Measurements from ENCODE around the gene KRT76. TPM values are rescaled to one million over a fixed set of nuclear protein-coding genes. Genes with fewer than 3 reads are reported as not detected.

Gene KRT76
- total RNA-seq, 1 donor from 2014 or later: not detected

DNA sequence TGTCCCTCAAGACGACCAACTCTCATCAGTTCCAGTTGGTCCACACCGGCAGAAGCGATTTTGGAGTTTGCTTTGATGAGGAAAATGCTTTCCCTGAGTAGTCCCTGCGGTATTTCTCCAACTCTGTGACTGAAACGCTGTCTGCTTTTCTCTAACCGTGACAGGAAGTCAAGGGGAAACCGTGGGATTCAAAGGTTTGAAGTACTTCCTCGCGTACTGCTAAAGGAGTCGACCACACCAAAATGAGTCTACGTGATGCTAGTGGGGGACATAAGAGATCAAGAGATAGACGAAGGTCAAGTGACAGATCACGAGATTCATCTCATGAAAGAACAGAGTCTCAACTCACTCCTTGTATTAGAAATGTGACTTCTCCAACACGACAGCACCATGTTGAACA, 28.6 kb downstream of the KRT76 start:
- ATAC-seq (ENCODE audit: poor library complexity) (no peak), DNase-seq (no peak)
- intact Hi-C loops (cut with DNase I): no loop called here

DNA sequence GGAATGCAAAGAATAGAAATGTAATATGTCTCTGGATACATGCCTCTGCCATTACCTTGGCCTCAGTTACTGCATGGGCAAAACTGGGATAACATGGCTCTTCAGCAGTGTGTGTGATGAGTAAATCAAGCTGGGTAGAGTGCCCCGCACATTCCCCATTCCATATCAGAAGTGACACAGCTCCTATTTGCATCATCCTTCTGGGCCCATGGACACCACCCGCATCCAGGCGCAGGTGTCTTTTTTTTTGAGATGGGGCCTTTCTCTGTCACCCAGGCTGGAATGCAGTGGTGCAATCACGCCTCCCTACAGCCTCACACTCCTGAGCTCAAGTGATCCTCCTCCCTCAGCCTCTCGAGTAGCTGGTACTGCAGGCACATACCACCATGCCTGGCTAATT, 31.6 kb downstream of the KRT76 start:
- ATAC-seq (ENCODE audit: poor library complexity): no peak
- intact Hi-C loops (cut with DNase I): no loop called here
- no peak for DNase-seq

- no peak for DNase-seq
- ATAC-seq (ENCODE audit: poor library complexity): no peak
Measured at GRCh38 chr12:52744493-52745156, 32.5 kb downstream of the KRT76 start.

GRCh38 chr12:52742822-52743457, 34.2 kb downstream of the KRT76 start:
- DNase-seq: no peak
- intact Hi-C loops (cut with DNase I): no loop called here
- ATAC-seq (ENCODE audit: poor library complexity): no peak

More at GRCh38 chr12:52744493-52745156, 32.5 kb downstream of the KRT76 start:
- intact Hi-C loops (cut with DNase I): no loop called here

GRCh38 chr12:52742196-52742580, 35.0 kb downstream of the KRT76 start:
- no peak for DNase-seq
- intact Hi-C loops (cut with DNase I): no loop called here
- ATAC-seq (ENCODE audit: poor library complexity): no peak

DNA sequence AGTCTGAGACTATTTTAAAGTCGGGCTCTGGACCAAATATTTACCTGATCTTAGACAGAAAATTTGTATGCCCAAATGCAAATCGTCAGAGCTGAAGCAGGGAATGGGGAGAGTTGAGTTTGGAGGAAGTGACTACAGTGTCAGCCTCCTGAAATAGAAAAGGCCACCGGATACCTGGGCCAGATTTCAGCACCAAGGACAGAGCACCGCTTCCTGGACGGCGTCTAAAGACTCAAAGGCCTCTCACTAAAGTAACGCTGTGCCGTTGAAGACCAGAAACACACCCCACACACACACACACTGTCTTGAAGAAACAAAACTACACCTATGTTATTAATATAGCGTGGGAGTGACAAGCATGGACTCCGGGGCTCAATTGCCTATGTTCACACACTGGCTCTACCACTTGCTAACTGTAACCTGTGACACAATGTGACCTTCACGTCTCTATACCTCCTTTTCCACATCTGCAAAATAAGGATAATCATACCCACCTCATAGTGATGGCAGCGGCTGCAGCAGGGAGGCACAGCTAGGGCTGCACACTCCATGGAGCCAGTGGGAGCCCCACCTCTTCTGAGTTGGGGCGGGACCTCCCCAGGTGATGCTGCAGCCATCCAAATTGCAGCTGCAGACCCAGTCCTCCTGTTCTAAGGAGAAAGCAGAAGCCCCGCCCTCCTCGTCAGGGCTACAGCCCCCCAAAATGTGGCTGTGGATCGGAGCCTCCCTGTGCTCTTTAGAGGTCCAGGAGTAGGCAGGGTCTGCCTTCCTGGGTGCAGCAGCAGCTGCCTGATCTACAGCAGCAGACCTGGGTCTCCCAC, 35.6 kb downstream of the KRT76 start:
- ATAC-seq (ENCODE audit: poor library complexity): peak; percentile 70
- intact Hi-C loops (cut with DNase I): no loop called here
- peak; percentile 54 for DNase-seq

GRCh38 chr12:52740584-52740983, 36.6 kb downstream of the KRT76 start:
- intact Hi-C loops (cut with DNase I): no loop called here

DNA sequence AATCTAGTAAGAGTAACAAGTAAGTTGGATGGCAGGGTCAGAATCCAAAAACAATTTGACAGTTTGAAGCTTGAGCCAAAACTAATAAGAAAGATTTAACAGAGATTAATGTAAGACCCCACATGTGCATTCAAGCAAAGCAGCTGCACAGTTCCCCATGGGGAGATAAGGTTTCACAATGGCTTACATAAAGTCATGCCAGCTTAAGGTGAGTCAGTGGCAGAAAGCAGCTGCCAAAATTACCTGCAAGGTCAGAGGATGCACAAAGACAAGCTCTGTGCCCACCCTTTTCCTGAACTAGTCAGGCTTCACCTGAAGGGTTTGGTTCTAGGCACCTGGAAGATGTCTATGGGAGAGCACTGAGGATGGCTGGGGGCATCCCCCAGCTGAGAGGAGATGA, 37.2 kb downstream of the KRT76 start:
- DNase-seq: no peak
- intact Hi-C loops (cut with DNase I): no loop called here
- ATAC-seq (ENCODE audit: poor library complexity): no peak

More at GRCh38 chr12:52740584-52740983, 36.6 kb downstream of the KRT76 start:
- no peak for DNase-seq
- no peak for ATAC-seq (ENCODE audit: poor library complexity)

DNA sequence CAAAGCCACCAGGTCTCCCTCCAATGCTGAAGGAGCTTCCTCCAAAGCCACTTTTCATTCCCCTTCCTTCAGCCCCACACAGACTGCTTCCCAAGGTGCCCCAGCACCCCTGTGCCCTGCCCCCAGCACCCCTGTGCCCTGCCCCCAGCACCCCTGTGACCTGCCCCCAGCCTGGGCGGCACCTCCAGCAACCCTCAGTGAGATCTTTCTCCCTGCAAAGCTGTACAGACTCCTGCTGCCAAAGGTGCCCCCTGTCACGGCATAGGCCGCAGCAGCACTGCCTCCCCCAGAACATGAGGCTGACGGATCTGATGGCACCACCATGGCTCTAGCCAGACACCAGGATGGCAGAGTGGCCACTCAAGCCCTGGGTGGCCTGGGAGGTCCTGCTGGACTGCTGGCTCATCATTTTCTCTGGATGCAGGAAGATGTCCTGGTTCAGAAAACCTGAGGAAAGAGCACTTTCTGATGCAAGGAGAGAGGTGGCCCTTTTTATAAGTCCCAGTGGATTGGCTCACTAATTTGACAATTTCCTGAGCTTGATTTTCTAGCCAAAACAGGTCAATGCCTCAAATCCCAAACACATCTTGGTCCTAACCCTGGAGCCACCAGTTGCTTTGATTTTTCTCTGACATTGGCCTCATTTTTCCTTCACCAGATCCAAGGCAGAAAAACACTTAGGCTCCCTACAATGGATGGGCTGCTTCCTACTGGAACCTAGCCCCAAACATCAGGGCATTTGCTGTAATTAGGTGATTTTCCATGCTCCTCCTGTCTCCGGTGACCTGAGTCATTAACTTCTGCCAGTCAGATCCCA, 41.1 kb downstream of the KRT76 start:
- no peak for ATAC-seq (ENCODE audit: poor library complexity)
- intact Hi-C loops (cut with DNase I): no loop called here
- DNase-seq: no peak

DNA sequence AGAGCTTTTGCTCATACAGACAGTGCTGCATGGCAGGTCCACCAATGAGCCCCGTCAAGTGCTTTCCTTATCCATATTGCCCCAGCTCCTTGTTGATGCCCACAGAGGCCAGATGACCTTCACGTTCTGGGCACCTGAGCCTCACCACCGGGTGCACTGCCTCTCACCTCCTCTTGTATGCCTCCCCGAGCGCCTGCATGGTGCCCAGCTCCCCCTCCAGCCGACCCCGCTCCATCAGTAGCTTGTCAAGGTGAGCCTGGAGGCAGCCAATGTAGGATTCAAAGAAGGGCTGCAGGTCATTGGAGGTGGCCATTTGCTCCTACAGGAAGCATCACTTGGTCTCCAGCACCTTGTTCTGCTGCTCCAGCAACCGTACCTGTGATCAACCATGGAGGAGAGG, 42.0 kb downstream of the KRT76 start:
- ATAC-seq (ENCODE audit: poor library complexity) (no peak), DNase-seq (no peak)
- intact Hi-C loops (cut with DNase I): no loop called here

GRCh38 chr12:52730793-52731192, 46.4 kb downstream of the KRT76 start:
- intact Hi-C loops (cut with DNase I): no loop called here
- ATAC-seq (ENCODE audit: poor library complexity) (no peak), DNase-seq (no peak)

DNA sequence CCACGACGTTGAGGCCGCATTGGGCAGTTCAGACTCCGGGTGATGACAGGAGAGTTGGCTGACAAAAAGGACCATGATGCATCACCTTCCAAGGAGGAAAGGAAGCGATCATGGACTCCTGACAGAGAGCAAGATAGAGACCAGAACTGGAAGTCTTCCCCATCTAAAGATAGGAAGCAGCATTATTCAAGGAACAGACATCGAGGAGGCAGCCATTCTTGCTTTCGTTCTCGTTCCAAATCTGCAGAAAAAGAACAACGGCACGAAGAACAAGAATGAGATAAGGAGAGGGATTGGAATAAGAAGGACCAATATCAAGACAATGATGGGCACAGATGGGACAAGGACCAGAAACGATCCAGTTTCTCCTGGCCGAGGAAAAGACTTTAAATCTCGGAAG, 46.8 kb downstream of the KRT76 start:
- DNase-seq: no peak
- intact Hi-C loops (cut with DNase I): no loop called here
- ATAC-seq (ENCODE audit: poor library complexity): no peak

DNA sequence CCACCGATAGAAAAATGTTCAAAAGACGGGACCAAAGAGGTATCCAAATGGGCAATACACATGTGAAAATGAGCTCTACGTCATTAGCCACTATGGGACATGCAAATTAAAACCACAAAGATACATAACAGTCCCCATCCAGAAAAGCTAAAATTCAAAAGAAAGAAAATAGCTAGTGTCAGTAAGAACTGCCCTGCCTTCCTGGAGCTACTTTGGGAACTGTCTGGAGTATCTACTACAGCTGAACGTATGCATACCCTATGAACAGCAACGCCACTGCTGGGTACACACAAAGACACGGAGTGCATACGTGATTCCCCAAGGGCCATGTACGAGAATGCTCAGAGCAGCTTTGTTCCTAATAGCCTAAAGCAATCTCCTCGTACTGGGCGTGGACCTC, 48.0 kb downstream of the KRT76 start:
- no peak for ATAC-seq (ENCODE audit: poor library complexity)
- intact Hi-C loops (cut with DNase I): no loop called here
- no peak for DNase-seq

GRCh38 chr12:52728374-52728773, 48.8 kb downstream of the KRT76 start:
- ATAC-seq (ENCODE audit: poor library complexity): no peak
- DNase-seq: no peak
- intact Hi-C loops (cut with DNase I): no loop called here

- ATAC-seq (ENCODE audit: poor library complexity) (no peak), DNase-seq (no peak)
- intact Hi-C loops (cut with DNase I): no loop called here
Measured at GRCh38 chr12:52727037-52727436, 50.1 kb downstream of the KRT76 start.

DNA sequence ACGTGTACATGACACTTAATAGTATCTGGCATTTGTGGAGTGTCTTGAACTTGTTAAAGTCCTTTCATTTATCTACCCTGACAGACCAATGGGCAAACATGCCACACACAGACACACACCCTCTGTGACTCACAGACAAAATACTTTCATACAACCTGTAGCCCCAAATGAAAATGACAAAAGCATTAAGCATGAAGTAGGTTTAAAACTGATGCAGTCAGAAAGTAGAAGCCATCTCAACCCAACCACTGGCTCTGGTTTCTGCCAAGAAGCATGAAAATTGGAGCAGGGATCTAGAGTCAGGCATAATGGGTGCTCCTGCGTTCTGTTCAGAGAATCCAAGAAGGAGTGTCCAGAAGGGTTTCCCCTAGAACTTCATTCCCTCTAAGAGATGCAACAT, 50.7 kb downstream of the KRT76 start:
- DNase-seq: no peak
- no peak for ATAC-seq (ENCODE audit: poor library complexity)
- intact Hi-C loops (cut with DNase I): no loop called here

DNA sequence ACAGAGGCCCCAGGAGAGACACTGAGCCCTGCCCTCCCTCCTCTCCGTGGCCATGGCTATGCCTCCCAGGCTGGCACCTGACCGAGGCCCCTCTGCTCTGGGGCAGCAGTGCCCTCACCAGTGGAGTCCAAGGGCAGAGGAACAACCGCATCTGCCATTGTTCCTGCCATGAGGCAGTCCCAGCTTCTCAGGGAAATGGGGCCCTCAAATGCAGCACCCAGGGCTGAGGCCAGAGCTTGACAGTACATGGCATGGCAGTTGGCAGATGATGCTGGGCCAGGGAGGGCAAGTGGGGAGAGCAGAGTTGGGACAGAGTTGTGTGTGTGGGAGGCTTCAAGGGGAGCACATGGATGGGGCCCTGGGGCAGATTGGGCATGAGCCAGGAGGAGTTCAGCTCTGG, 52.8 kb downstream of the KRT76 start:
- intact Hi-C loops (cut with DNase I): no loop called here
- ATAC-seq (ENCODE audit: poor library complexity): no peak
- no peak for DNase-seq

DNA sequence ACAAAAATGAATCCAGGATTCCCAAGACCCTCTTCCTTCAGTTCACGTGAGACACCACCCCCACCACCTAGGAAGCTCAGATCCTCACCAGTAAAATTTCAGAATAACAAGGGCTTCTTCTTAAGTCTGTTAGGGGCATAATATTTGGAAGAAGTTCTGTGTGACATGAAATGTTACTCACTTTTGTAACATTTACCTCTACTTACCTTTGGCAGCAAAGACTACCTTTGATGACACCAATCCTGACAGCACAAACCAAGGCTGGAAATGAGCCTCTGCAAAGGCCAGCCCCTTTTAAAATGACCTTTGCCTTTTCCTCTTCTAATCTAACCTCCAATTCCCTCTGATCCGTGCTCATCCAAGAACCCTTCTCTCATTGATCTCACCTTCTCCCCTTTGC, 54.5 kb downstream of the KRT76 start:
- intact Hi-C loops (cut with DNase I): no loop called here
- DNase-seq: no peak
- ATAC-seq (ENCODE audit: poor library complexity): no peak

- intact Hi-C loops (cut with DNase I): no loop called here
- ATAC-seq (ENCODE audit: poor library complexity) (no peak), DNase-seq (no peak)
Measured at GRCh38 chr12:52721838-52722470, 55.2 kb downstream of the KRT76 start.
